Measurements from ENCODE around the gene MAP3K8. TPM values are rescaled to one million over a fixed set of nuclear protein-coding genes. Genes with fewer than 3 reads are reported as not detected.

Gene MAP3K8
- total RNA-seq, 2 experiments from 2014 or later, result 36.5 to 40.6 TPM

GRCh38 chr10:30398788-30399187, 35.2 kb upstream of the MAP3K8 start:
- H3K27me3 Mint-ChIP-seq, result peaks cover 9% of the 10 kb centered on the region
- H3K9me3 Mint-ChIP-seq, result no peaks in the 10 kb centered on the region
- H3K27ac Mint-ChIP-seq, result no peak overlapping the region
- DNase-seq, result no peak
- intact Hi-C loops (cut with micrococcal nuclease), result no loop called here
- peaks cover 12% of the 10 kb centered on the region for H3K4me1 Mint-ChIP-seq (ENCODE audit: low read depth)
- H3K4me3 Mint-ChIP-seq, result no peak overlapping the region
- no peaks in the 10 kb centered on the region for H3K36me3 Mint-ChIP-seq
- ChIA-PET POLR2A (no interaction called here), CTCF (interaction anchor here (0.7 to 1.6 kb wide), 4 partner anchors 184 to 1554 kb away, joined by 3 to 7 read pairs (median 4); no protein-coding TSS in a partner anchor)

- Mint-ChIP-seq H3K36me3 (no peaks in the 10 kb centered on the region), H3K27ac (no peak overlapping the region), H3K4me3 (no peak overlapping the region), H3K27me3 (no peaks in the 10 kb centered on the region), H3K4me1 (ENCODE audit: low read depth) (peaks cover 5% of the 10 kb centered on the region), H3K9me3 (peaks cover 11% of the 10 kb centered on the region)
- CTCF ChIA-PET, result interaction anchor here (1.1 to 1.5 kb wide), 2 partner anchors 187 to 188 kb away, joined by 3 read pairs; no protein-coding TSS in a partner anchor
- intact Hi-C loops (cut with micrococcal nuclease), result no loop called here
- DNase-seq, result no peak
- POLR2A ChIA-PET, result no interaction called here
These were observed 30.5 kb upstream of the MAP3K8 start for GRCh38 chr10:30403494-30403893.

- CTCF ChIA-PET, result interaction anchor here (1.4 to 1.6 kb wide), 2 partner anchors 12 to 187 kb away, joined by 3 to 7 read pairs; no protein-coding TSS in a partner anchor
- no peak overlapping the region for H3K4me3 Mint-ChIP-seq
- POLR2A ChIA-PET, result no interaction called here
- H3K27me3 Mint-ChIP-seq, result no peaks in the 10 kb centered on the region
- DNase-seq, result no peak
- H3K4me1 Mint-ChIP-seq (ENCODE audit: low read depth), result no peaks in the 10 kb centered on the region
- H3K27ac Mint-ChIP-seq, result no peak overlapping the region
- H3K36me3 Mint-ChIP-seq, result no peaks in the 10 kb centered on the region
- peaks cover 11% of the 10 kb centered on the region for H3K9me3 Mint-ChIP-seq
- intact Hi-C loops (cut with micrococcal nuclease), result no loop called here
These were observed 29.4 kb upstream of the MAP3K8 start for GRCh38 chr10:30404540-30404939.

DNA sequence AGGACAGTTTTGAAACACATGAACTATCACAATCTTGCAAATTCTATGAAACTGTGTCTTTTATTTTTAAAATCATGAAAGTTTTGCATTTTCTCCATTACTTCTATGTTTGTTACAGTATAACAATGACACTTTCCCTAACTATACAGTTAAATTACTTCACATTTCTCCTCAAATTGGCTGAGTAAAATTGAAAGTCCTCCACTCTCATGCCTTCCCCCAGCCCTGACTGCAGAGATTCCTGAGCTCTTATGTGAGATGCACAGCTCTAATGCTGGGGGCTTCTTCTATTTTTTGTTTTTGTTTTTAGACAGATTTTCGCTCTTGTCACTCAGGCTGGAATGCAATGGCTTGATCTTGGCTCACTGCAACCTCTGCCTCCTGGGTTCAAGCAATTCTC, 22.7 kb upstream of the MAP3K8 start:
- H3K4me3 Mint-ChIP-seq, result no peak overlapping the region

DNA sequence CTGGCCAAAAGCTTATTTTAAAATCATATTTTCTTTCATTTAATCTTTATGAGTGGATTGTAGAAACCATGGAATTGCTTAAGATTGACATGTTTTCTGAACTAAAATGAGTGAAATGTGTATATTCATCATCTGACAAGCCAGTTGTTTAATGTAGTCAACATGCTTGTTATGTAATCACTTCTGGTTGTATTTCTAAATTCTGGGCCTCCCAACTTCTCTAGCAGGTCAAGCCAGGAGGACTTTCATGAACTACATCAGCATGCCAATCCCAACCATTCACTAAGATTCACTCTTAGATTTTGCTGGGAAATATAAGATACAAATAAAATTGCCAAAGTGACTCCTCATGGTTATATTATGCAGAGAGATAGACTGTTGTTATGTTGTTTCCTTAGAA, 21.1 kb upstream of the MAP3K8 start:
- H3K9me3 Mint-ChIP-seq, result no peaks in the 10 kb centered on the region
- intact Hi-C loops (cut with micrococcal nuclease), result loop anchor here (5.0 kb wide), 1 partner anchor 34 kb away; no protein-coding TSS in a partner anchor
- ChIA-PET POLR2A (interaction anchor here (0.6 kb wide), 1 partner anchor 25 kb away, joined by 3 read pairs; no protein-coding TSS in a partner anchor), CTCF (interaction anchor here (0.7 to 4.9 kb wide), 7 partner anchors 15 to 178 kb away, joined by 4 to 30 read pairs (median 7); no protein-coding TSS in a partner anchor)
- H3K36me3 Mint-ChIP-seq, result no peaks in the 10 kb centered on the region
- H3K4me3 Mint-ChIP-seq, result no peak overlapping the region
- peaks cover 6% of the 10 kb centered on the region for H3K4me1 Mint-ChIP-seq (ENCODE audit: low read depth)
- no peak for DNase-seq
- no peak overlapping the region for H3K27ac Mint-ChIP-seq
- H3K27me3 Mint-ChIP-seq, result no peaks in the 10 kb centered on the region

More for the DNA sequence above, 22.7 kb upstream of the MAP3K8 start:
- Mint-ChIP-seq H3K27ac (no peak overlapping the region), H3K36me3 (no peaks in the 10 kb centered on the region), H3K9me3 (no peaks in the 10 kb centered on the region), H3K27me3 (no peaks in the 10 kb centered on the region), H3K4me1 (ENCODE audit: low read depth) (no peaks in the 10 kb centered on the region)
- intact Hi-C loops (cut with micrococcal nuclease), result loop anchor here (5.0 kb wide), 1 partner anchor 36 kb away; no protein-coding TSS in a partner anchor
- ChIA-PET CTCF (interaction anchor here (0.9 to 2.3 kb wide), 3 partner anchors 100 to 171 kb away, joined by 3 to 7 read pairs (median 4); no protein-coding TSS in a partner anchor), POLR2A (interaction anchor here (0.9 kb wide), 1 partner anchor 23 kb away, joined by 3 read pairs; the partner anchor contains the start of gene MAP3K8)
- no peak for DNase-seq

DNA sequence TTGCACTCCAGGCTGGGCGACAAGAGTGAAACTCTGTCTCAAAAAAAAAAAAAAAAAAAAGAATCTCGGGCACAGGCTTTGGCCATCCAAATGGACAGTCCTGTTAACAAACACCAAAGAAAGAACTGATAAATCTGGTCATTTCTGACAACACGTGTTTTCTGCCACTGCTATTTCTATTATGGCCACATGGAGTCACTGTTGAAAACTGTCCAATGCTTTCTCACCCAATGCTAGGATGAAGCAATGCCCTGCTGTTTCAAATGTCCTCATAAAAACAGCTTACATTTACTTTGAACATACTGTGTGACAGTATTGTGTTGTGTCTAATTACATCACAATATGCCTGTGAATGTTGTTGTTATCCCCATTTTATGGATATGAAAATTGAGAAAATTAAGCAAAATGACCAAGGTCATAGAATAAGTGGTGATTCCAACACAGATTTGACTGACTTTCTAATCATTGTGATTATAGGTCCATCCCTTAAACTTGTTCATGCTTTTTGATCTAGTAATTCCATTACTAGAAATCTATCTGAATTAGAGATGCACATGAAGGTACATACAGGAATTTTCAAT, 19.9 kb upstream of the MAP3K8 start:
- no peak overlapping the region for H3K4me3 Mint-ChIP-seq
- no peak overlapping the region for H3K27ac Mint-ChIP-seq
- no peaks in the 10 kb centered on the region for H3K36me3 Mint-ChIP-seq
- POLR2A ChIA-PET, result no interaction called here
- intact Hi-C loops (cut with micrococcal nuclease), result loop anchor here (1.0 to 5.0 kb wide), 3 partner anchors 33 to 120 kb away; no protein-coding TSS in a partner anchor
- H3K27me3 Mint-ChIP-seq, result no peaks in the 10 kb centered on the region
- CTCF ChIA-PET, result interaction anchor here (0.7 to 4.9 kb wide), 14 partner anchors 14 to 1860 kb away, joined by 3 to 30 read pairs (median 5); no protein-coding TSS in a partner anchor
- no peak for DNase-seq
- peaks cover 17% of the 10 kb centered on the region for H3K4me1 Mint-ChIP-seq (ENCODE audit: low read depth)
- H3K9me3 Mint-ChIP-seq, result no peaks in the 10 kb centered on the region

DNA sequence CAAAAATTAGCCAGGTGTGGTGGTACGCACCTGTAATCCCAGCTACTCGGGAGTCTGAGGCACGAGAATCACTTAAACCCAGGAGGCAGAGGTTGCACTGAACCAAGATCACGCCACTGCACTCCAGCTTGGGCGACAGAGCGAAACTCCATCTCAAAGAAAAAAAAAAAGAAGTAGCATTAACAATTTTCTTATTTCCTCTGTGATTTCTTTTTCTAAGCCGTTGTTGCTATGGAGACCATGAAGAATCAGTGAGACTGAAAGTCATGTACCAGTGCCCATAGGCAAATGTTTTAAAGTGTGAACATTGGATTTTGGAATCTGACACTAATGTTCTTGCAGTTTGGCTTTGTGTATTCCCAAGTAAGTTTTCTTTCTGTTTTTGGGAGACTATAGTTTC, 18.4 kb upstream of the MAP3K8 start:
- ChIA-PET POLR2A (interaction anchor here (1.4 kb wide), 1 partner anchor 18 kb away, joined by 3 read pairs; the partner anchor contains the start of gene MAP3K8), CTCF (interaction anchor here (0.9 to 4.9 kb wide), 8 partner anchors 22 to 175 kb away, joined by 3 to 30 read pairs (median 4); no protein-coding TSS in a partner anchor)
- Mint-ChIP-seq H3K27me3 (no peaks in the 10 kb centered on the region), H3K36me3 (no peaks in the 10 kb centered on the region), H3K4me3 (no peak overlapping the region), H3K4me1 (ENCODE audit: low read depth) (peaks cover 28% of the 10 kb centered on the region), H3K9me3 (no peaks in the 10 kb centered on the region), H3K27ac (no peak overlapping the region)
- intact Hi-C loops (cut with micrococcal nuclease), result no loop called here
- DNase-seq, result no peak

- H3K4me3 Mint-ChIP-seq, result no peak overlapping the region
- intact Hi-C loops (cut with micrococcal nuclease), result no loop called here
- no peaks in the 10 kb centered on the region for H3K36me3 Mint-ChIP-seq
- no peak for DNase-seq
- ChIA-PET POLR2A (no interaction called here), CTCF (interaction anchor here (1.5 to 1.7 kb wide), 2 partner anchors 22 to 119 kb away, joined by 3 to 4 read pairs; no protein-coding TSS in a partner anchor)
- no peaks in the 10 kb centered on the region for H3K9me3 Mint-ChIP-seq
- peaks cover 32% of the 10 kb centered on the region for H3K4me1 Mint-ChIP-seq (ENCODE audit: low read depth)
- no peaks in the 10 kb centered on the region for H3K27me3 Mint-ChIP-seq
- no peak overlapping the region for H3K27ac Mint-ChIP-seq
These were observed 16.7 kb upstream of the MAP3K8 start for GRCh38 chr10:30417301-30417700.

DNA sequence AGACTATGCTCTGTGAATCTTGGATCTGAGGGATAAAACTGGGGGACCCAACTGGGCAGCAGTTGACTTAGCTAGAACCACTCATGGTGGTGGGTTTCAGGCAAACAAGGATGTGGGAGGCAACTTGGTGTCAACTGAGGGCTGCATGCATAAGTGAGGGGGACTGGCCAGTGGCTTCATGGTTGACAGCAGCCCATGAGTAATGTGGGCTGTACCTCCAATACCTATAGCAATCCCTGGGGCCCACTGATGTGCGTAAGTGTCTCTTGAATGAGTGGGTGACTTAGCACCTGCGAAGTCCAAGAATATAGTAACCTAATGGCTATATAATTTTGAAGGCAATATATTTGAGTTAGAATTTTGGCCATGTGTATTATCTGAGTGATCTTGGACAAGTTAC, 13.7 kb upstream of the MAP3K8 start:
- Mint-ChIP-seq H3K9me3 (no peaks in the 10 kb centered on the region), H3K27me3 (no peaks in the 10 kb centered on the region), H3K4me3 (no peak overlapping the region), H3K36me3 (no peaks in the 10 kb centered on the region), H3K27ac (no peak overlapping the region), H3K4me1 (ENCODE audit: low read depth) (peaks cover 32% of the 10 kb centered on the region)
- CTCF ChIA-PET, result interaction anchor here (0.8 to 3.9 kb wide), 3 partner anchors 13 to 28 kb away, joined by 3 to 18 read pairs (median 6); partner anchors contain the start of gene MAP3K8
- intact Hi-C loops (cut with micrococcal nuclease), result no loop called here
- POLR2A ChIA-PET, result interaction anchor here (1.1 to 3.0 kb wide), 4 partner anchors 11 to 109 kb away, joined by 3 to 16 read pairs (median 3); partner anchors contain the start of gene MAP3K8
- DNase-seq, result no peak

DNA sequence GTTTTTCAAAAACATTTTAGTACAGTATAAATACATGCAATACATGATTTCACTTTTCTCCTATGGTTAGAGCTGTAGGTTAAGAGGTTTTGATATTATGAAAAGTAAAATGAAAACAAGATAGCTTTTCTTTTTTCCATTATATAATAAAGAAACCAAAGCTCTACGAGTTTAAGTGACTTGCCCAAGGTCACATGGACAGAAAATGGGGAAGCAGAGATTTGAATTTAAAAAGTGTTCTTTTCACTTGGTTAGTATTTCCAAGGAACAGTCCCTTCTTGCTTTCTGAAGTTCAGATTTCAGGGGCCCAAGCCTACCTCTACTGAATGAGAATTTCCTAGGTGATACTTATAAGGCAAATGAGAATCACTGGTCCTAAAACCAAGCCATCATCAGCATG, 13.2 kb upstream of the MAP3K8 start:
- no peaks in the 10 kb centered on the region for H3K36me3 Mint-ChIP-seq
- ChIA-PET CTCF (interaction anchor here (0.8 to 3.9 kb wide), 2 partner anchors 13 to 15 kb away, joined by 3 to 18 read pairs; partner anchors contain the start of gene MAP3K8), POLR2A (interaction anchor here (1.1 to 3.0 kb wide), 5 partner anchors 9 to 109 kb away, joined by 3 to 16 read pairs (median 3); partner anchors contain the start of gene MAP3K8)
- intact Hi-C loops (cut with micrococcal nuclease), result no loop called here
- H3K9me3 Mint-ChIP-seq, result no peaks in the 10 kb centered on the region
- no peak overlapping the region for H3K27ac Mint-ChIP-seq
- no peak overlapping the region for H3K4me3 Mint-ChIP-seq
- peaks cover 32% of the 10 kb centered on the region for H3K4me1 Mint-ChIP-seq (ENCODE audit: low read depth)
- no peaks in the 10 kb centered on the region for H3K27me3 Mint-ChIP-seq
- no peak for DNase-seq

DNA sequence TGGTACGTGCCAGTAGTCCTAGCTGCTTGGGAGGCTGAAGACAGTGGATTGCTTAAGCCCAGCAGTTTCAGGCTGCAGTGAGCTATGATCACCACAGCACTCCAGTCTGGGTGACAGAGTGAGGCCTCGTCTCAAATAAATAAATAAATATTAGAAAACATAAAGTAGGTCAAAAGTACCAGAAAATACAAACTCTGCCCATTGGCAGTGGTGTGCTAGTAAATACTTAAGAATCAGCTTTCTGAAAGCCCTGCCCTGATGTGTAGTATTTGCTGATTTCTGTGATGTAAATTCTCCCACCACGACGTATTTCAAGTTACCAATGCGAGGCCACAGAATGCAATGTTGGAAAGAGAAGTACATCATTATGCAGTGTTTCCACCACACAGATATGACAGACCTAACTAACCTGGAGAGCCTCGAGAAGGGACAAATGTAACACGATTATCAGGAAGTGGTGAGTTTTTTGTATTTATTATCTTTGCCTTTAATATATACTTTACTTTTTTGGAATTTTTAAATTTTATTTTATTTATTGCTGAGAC, 11.8 kb upstream of the MAP3K8 start:
- H3K4me1 Mint-ChIP-seq (ENCODE audit: low read depth), result peaks cover 35% of the 10 kb centered on the region
- DNase-seq, result no peak
- intact Hi-C loops (cut with micrococcal nuclease), result no loop called here
- H3K27ac Mint-ChIP-seq, result no peak overlapping the region
- ChIA-PET POLR2A (interaction anchor here (1.2 kb wide), 1 partner anchor 15 kb away, joined by 6 read pairs; no protein-coding TSS in a partner anchor), CTCF (interaction anchor here (0.8 to 3.9 kb wide), 4 partner anchors 9 to 16 kb away, joined by 3 to 18 read pairs (median 4); partner anchors contain the start of gene MAP3K8)
- no peaks in the 10 kb centered on the region for H3K9me3 Mint-ChIP-seq
- H3K4me3 Mint-ChIP-seq, result no peak overlapping the region
- no peaks in the 10 kb centered on the region for H3K36me3 Mint-ChIP-seq
- no peaks in the 10 kb centered on the region for H3K27me3 Mint-ChIP-seq

Measured in activated CD4-positive, alpha-beta memory T cell treated with anti-CD3 and anti-CD28 coated beads for 36 hours (primary cell).